Thyroid gland (tissue), 4 donors: ENCODE data around the gene SLC7A6OS.

Source experiments
- POLR2A ChIP-seq, 2 donors: fragments of 450-650 bp; IDR thresholded peaks; one replicate each; pipeline ENCODE4 v1.6.1; 2017; ENCODE audit warnings: antibody characterized with exemption in 2 of 2, mild to moderate bottlenecking in 2 of 2, moderate library complexity in 1 of 2
- TF ChIP-seq, protein P1 (sequence below), 6 experiments: fragments of 200-600 bp in 3 of 6; fragments of 450-650 bp in 3 of 6; sonication (generic) in 3 of 6; IDR thresholded peaks; one replicate each; pipeline ENCODE4 v1.5.1; 2016 to 2019; ENCODE audit warnings: antibody characterized with exemption in 6 of 6, mild to moderate bottlenecking in 2 of 6, inconsistent platforms in 1 of 6, moderate library complexity in 1 of 6

GRCh38 chr16:68332411-68333121 is 21.8 kb upstream of the SLC7A6OS start:
- no peak for TF ChIP-seq POLR2A (IDR thresholded peaks at IDR 0.05)
- TF ChIP-seq, protein P1, sequence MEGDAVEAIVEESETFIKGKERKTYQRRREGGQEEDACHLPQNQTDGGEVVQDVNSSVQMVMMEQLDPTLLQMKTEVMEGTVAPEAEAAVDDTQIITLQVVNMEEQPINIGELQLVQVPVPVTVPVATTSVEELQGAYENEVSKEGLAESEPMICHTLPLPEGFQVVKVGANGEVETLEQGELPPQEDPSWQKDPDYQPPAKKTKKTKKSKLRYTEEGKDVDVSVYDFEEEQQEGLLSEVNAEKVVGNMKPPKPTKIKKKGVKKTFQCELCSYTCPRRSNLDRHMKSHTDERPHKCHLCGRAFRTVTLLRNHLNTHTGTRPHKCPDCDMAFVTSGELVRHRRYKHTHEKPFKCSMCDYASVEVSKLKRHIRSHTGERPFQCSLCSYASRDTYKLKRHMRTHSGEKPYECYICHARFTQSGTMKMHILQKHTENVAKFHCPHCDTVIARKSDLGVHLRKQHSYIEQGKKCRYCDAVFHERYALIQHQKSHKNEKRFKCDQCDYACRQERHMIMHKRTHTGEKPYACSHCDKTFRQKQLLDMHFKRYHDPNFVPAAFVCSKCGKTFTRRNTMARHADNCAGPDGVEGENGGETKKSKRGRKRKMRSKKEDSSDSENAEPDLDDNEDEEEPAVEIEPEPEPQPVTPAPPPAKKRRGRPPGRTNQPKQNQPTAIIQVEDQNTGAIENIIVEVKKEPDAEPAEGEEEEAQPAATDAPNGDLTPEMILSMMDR (IDR thresholded peaks at IDR 0.05), result no peak
